A549 (cell line): ENCODE data around the gene CAV3. TPM values are rescaled to one million over a fixed set of nuclear protein-coding genes. Genes with fewer than 3 reads are reported as not detected.
A peak's percentile ranks its signal among the peaks of the same experiment; 100 is the strongest.

ENCODE experiments used
- ATAC-seq, 2 experiments: fragments of 200-7000 bp in 1 of 2; fragments of >200 bp in 1 of 2; cut with Nextera tagmentation in 1 of 2; cut with Tn5 transposase in 1 of 2; 3 replicates each; pipeline versions ENCODE4 v1.8.0 to v1.9.1; 2018 to 2020; ENCODE audit warnings: mild to moderate bottlenecking in 1 of 2, moderate library complexity in 1 of 2
- CTCF ChIA-PET: fragments of 300-600 bp; sonication (Branson Sonifier 250); formaldehyde crosslinking; extraction: SDS; loops from one replicate; lab custom pipeline; 2021; ENCODE audit warnings: antibody characterized with exemption, inconsistent platforms; lab: Yijun Ruan, JAX
- POLR2A ChIA-PET: fragments of 350-600 bp; formaldehyde crosslinking; extraction: SDS; loops from one replicate; lab custom pipeline; 2021; ENCODE audit warnings: antibody characterized with exemption, inconsistent platforms; lab: Yijun Ruan, JAX
- DNase-seq, 2 experiments: peaks; one replicate each; pipeline versions ENCODE4 v3.0.0 to v3.0.0-alpha.2; 2011 to 2016; ENCODE audit warnings: low read depth in 1 of 2, low spot score in 1 of 2
- FAIRE-seq: peaks from 2 replicates; lab custom pipeline; 2011; peaks lifted over from hg19 to GRCh38; lab: Jason Lieb, UNC
- H3K27ac ChIP-seq, 2 experiments: fragments of >200 bp; sonication (Bioruptor Twin); formaldehyde crosslinking; 3 replicates each; pipeline ENCODE4 v1.5.1; 2016 to 2017
- H3K4me1 ChIP-seq: fragments of >200 bp; sonication (Bioruptor Twin); formaldehyde crosslinking; 3 replicates; pipeline ENCODE4 v1.6.1; 2016
- H3K4me2 ChIP-seq: fragments of >200 bp; sonication (Bioruptor Twin); formaldehyde crosslinking; 3 replicates; pipeline ENCODE4 v1.6.1; 2016
- H3K4me3 ChIP-seq: fragments of >200 bp; sonication (Bioruptor Twin); formaldehyde crosslinking; 3 replicates; pipeline ENCODE4 v1.5.1; 2016
- H3K9me3 ChIP-seq: fragments of >200 bp; sonication (Bioruptor Twin); formaldehyde crosslinking; 3 replicates; pipeline ENCODE4 v1.6.1; 2016
- CBX2 ChIP-seq: fragments of 200-600 bp; sonication (generic); IDR thresholded peaks from 2 replicates; pipeline ENCODE4 v1.6.1; 2016; ENCODE audit warnings: low read depth, mild to moderate bottlenecking, borderline replicate concordance
- CBX8 ChIP-seq: fragments of 200-600 bp; sonication (generic); IDR thresholded peaks from 2 replicates; pipeline ENCODE4 v1.6.1; 2016
- EHF ChIP-seq: fragments of 250-450 bp; sonication (Bioruptor Pico); IDR thresholded peaks from 2 replicates; pipeline ENCODE4 v1.5.0; 2020; ENCODE audit warnings: mild to moderate bottlenecking
- EHMT2 ChIP-seq: fragments of 200-600 bp; sonication (generic); IDR thresholded peaks from 2 replicates; pipeline ENCODE4 v1.6.1; 2016; ENCODE audit warnings: antibody characterized with exemption, low read depth, mild to moderate bottlenecking, moderate library complexity
- EP300 ChIP-seq, 2 experiments: fragments of >200 bp; sonication (Bioruptor Twin); formaldehyde crosslinking; IDR thresholded peaks; 2 replicates in 1 of 2; 3 replicates in 1 of 2; pipeline ENCODE4 v1.6.1; 2016 to 2017
- ESRRA ChIP-seq: fragments of 150-350 bp; IDR thresholded peaks from 2 replicates; pipeline ENCODE4 v1.6.1; 2014; ENCODE audit warnings: mild to moderate bottlenecking, low read length, borderline replicate concordance
- FOSL2 ChIP-seq, 2 experiments: fragments of 450-650 bp in 1 of 2; fragments of >200 bp in 1 of 2; sonication (Bioruptor Twin) in 1 of 2; formaldehyde crosslinking; IDR thresholded peaks; 2 replicates each; pipeline versions ENCODE4 v1.5.0 to v1.6.1; 2016 to 2020; ENCODE audit warnings: mild to moderate bottlenecking in 1 of 2, moderate library complexity in 1 of 2
- GATA3 ChIP-seq: IDR thresholded peaks from 2 replicates; pipeline ENCODE4 v1.6.1; 2012; ENCODE audit warnings: borderline replicate concordance
- HMGXB4 ChIP-seq: fragments of 250-450 bp; sonication (Bioruptor Pico); IDR thresholded peaks from 2 replicates; pipeline ENCODE4 v1.5.0; 2021; ENCODE audit warnings: mild to moderate bottlenecking, moderate library complexity, borderline replicate concordance
- HOXB13 ChIP-seq: fragments of 250-450 bp; sonication (Bioruptor Pico); IDR thresholded peaks from 2 replicates; pipeline ENCODE4 v1.5.0; 2020; ENCODE audit warnings: low read depth, mild to moderate bottlenecking, moderate library complexity
- HOXB5 ChIP-seq: fragments of 250-450 bp; sonication (Bioruptor Pico); IDR thresholded peaks from 2 replicates; pipeline ENCODE4 v1.5.0; 2020; ENCODE audit warnings: mild to moderate bottlenecking, moderate library complexity
- JUN ChIP-seq, 2 experiments: fragments of >200 bp; sonication (Bioruptor Twin); formaldehyde crosslinking; IDR thresholded peaks; 2 replicates in 1 of 2; 3 replicates in 1 of 2; pipeline ENCODE4 v1.6.1; 2016 to 2017
- MYC ChIP-seq: IDR thresholded peaks from 2 replicates; pipeline ENCODE4 v1.6.1; 2012; ENCODE audit warnings: mild to moderate bottlenecking, inconsistent platforms, low read length, improper control_type of control experiment, borderline replicate concordance
- NR3C1 ChIP-seq: fragments of >200 bp; sonication (Bioruptor Twin); formaldehyde crosslinking; IDR thresholded peaks from 3 replicates; pipeline ENCODE4 v1.6.1; 2017
- POLR2A ChIP-seq: IDR thresholded peaks from 2 replicates; pipeline ENCODE4 v1.6.1; 2012; ENCODE audit warnings: mild to moderate bottlenecking, low read length
- POLR2AphosphoS2 ChIP-seq: conservative IDR thresholded peaks from 2 replicates; pipeline ENCODE4 v1.6.1; 2012; ENCODE audit warnings: low read length, improper control_type of control experiment, inconsistent platforms
- RCOR1 ChIP-seq: fragments of 150-350 bp; IDR thresholded peaks from 2 replicates; pipeline ENCODE4 v1.6.1; 2014; ENCODE audit warnings: antibody characterized with exemption, low read length, low read depth
- RFX5 ChIP-seq: fragments of 450-650 bp; IDR thresholded peaks from 2 replicates; pipeline ENCODE4 v1.7.1; 2014; ENCODE audit warnings: antibody characterized with exemption, mild to moderate bottlenecking, moderate library complexity
- ZFP36 ChIP-seq: fragments of 450-650 bp; IDR thresholded peaks from 2 replicates; pipeline ENCODE4 v1.6.1; 2014; ENCODE audit warnings: borderline replicate concordance; ENCODE audit not compliant: partially characterized antibody
- WGBS: methylation state at CpG from one replicate; pipeline ENCODE4 v1.1.6; 2017; ENCODE audit errors: missing lambda C conversion rate; 5-methylcytosine and 5-hydroxymethylcytosine counted together
- polyA plus RNA-seq, 4 experiments: library from polyadenylated mRNA; depleted of rRNA in 3 of 4; stranded (reverse); fragments of >200 nt; fragmentation: RNase III in 1 of 4; extraction: RNeasy Plus Mini Kit Qiagen cat#74134 plus additional on column Dnase treatment in 1 of 4; gene quantifications; 2 replicates in 3 of 4; 3 replicates in 1 of 4; pipeline ENCODE4 v1.2.3, GENCODE V29; 2011 to 2017
- TF ChIP-seq, protein P1 (sequence below): fragments of >200 bp; sonication (Bioruptor Twin); formaldehyde crosslinking; IDR thresholded peaks from 2 replicates; pipeline ENCODE4 v1.6.1; 2016
- TF ChIP-seq, protein P2 (sequence below): fragments of 150-350 bp; IDR thresholded peaks from 2 replicates; pipeline ENCODE4 v1.6.1; 2014; ENCODE audit warnings: low read depth, mild to moderate bottlenecking, low read length

The CAV3 gene
- polyA plus RNA-seq, 2 of the 4 experiments (the other 2 are of a cell fraction): not detected

GRCh38 chr3:8732413-8732812 lies 1.2 kb upstream of the CAV3 start:
- POLR2A ChIA-PET: interaction anchor here (1.4 kb wide), 1 partner anchor 9 kb away, joined by 3 read pairs; no protein-coding TSS in a partner anchor
- TF ChIP-seq POLR2AphosphoS2 (no peak), CBX2 (no peak), HOXB5 (CRISPR knock-in tag) (no peak), RFX5 (no peak), EHF (no peak), HMGXB4 (no peak), GATA3 (no peak), ESRRA (no peak), NR3C1 (no peak)
- TF ChIP-seq, protein P1, sequence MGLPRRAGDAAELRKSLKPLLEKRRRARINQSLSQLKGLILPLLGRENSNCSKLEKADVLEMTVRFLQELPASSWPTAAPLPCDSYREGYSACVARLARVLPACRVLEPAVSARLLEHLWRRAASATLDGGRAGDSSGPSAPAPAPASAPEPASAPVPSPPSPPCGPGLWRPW: no peak
- TF ChIP-seq, protein P2, sequence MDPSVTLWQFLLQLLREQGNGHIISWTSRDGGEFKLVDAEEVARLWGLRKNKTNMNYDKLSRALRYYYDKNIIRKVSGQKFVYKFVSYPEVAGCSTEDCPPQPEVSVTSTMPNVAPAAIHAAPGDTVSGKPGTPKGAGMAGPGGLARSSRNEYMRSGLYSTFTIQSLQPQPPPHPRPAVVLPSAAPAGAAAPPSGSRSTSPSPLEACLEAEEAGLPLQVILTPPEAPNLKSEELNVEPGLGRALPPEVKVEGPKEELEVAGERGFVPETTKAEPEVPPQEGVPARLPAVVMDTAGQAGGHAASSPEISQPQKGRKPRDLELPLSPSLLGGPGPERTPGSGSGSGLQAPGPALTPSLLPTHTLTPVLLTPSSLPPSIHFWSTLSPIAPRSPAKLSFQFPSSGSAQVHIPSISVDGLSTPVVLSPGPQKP: no peak
- TF ChIP-seq, all 56 proteins: peak for 0
- H3K4me3 ChIP-seq: no peak overlapping the region
- CTCF ChIA-PET: interaction anchor here (1.3 to 1.6 kb wide), 5 partner anchors 8 to 43 kb away, joined by 3 to 6 read pairs (median 5); partner anchors contain the start of gene OXTR
- no peaks in the 10 kb centered on the region for H3K4me1 ChIP-seq
- WGBS: 82% methylated on average over 4 of the region's 4 CpGs
- ATAC-seq (no peak), FAIRE-seq (no peak), DNase-seq (no peak)
- no peak overlapping the region for H3K27ac ChIP-seq
- H3K4me2 ChIP-seq: no peak overlapping the region
- H3K9me3 ChIP-seq: no peaks in the 10 kb centered on the region

DNA sequence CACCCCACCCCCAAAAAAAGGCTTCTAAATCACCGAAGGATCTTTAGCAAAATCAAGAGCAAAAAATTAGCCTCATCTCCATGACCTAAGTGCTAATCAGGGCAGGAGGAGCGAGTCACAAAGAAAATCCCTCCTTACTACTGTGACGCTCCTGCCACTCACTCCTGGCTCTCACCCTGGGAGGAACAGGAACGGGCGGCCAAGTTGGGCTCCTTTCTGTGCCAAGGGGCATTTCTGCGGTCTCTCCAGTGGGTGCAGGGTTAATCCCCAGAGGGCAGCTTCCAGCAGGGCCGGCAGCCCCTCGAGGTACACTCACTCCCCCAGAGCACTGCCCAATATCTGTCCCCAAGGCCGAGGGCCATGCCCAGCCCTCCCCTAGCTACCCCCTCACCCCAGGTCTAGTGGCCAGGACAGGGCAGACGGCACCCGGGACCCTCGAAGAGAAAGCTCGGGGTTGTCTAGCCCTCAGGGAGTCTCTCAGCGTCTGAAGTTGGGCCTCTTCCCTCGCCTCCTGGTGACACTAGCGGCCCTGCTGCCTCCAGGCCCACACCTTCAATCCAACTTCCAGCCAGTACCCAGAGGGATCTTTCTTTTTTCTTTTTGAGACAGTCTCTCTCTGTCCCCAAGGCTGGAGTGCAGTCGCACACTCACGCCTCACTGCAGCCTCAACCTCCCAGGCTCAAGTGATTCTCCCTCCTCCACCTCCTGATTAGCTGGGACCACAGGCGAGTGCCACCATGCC lies 706 bp downstream of the CAV3 start:
- ATAC-seq (no peak; a peak in 1 of 6 replicates), DNase-seq (no peak), FAIRE-seq (no peak)
- Histone ChIP-seq H3K4me2 (no peak overlapping the region), H3K9me3 (no peaks in the 10 kb centered on the region), H3K27ac (peak overlapping the region in 1 of 2 experiments; percentile 41; a peak in 1 of 6 replicates), H3K4me1 (peaks cover 1% of the 10 kb centered on the region; the same call in 1 of the 3 replicates), H3K4me3 (no peak overlapping the region)
- POLR2A ChIA-PET: no interaction called here
- CTCF ChIA-PET: interaction anchor here (3.6 kb wide), 1 partner anchor 35 kb away, joined by 13 read pairs; the partner anchor contains the start of gene OXTR
- WGBS: 91% methylated on average over 19 of the region's 19 CpGs
- TF ChIP-seq, protein P2: no peak
- no peak for TF ChIP-seq FOSL2 (IDR thresholded peaks at IDR 0.05)
- no peak for TF ChIP-seq FOSL2 (CRISPR knock-in tag; IDR thresholded peaks at IDR 0.05)
- no peak for TF ChIP-seq MYC
- TF ChIP-seq HOXB5 (CRISPR knock-in tag): no peak
- no peak for TF ChIP-seq EHF
- TF ChIP-seq ZFP36: no peak
- no peak for TF ChIP-seq JUN (IDR thresholded peaks at IDR 0.05)
- no peak for TF ChIP-seq RCOR1
- no peak for TF ChIP-seq CBX2
- no peak for TF ChIP-seq CBX8
- no peak for TF ChIP-seq EHMT2
- TF ChIP-seq HOXB13 (CRISPR knock-in tag): no peak
- TF ChIP-seq EP300 (IDR thresholded peaks at IDR 0.05): no peak
- TF ChIP-seq POLR2A: no peak
